Fibroblast of the aortic adventitia (primary cell): Measurements from ENCODE around the gene PPIL6. TPM values are rescaled to one million over a fixed set of nuclear protein-coding genes. Genes with fewer than 3 reads are reported as not detected.
"Not testable (repeated sequence)": the region's sequence is repeated elsewhere in the genome, so short reads cannot be mapped to it uniquely, and the experiment has no call there.

ENCODE experiments used
- DNase-seq: peaks from one replicate; pipeline ENCODE4 v3.0.0-alpha.2; 2010; ENCODE audit warnings: low read depth
- H3K4me3 ChIP-seq: 2 replicates; pipeline ENCODE4 v1.5.1; 2011; ENCODE audit warnings: low read depth, mild to moderate bottlenecking, control low read depth, low read length, moderate library complexity
- CTCF ChIP-seq: IDR thresholded peaks from 2 replicates; pipeline ENCODE4 v1.5.1; 2011; ENCODE audit warnings: mild to moderate bottlenecking, low read length, control low read depth, inconsistent platforms; ENCODE audit not compliant: insufficient read depth
- total RNA-seq: library from RNA; depleted of rRNA; stranded (reverse); fragments of >200 nt; gene quantifications from 2 replicates; pipeline ENCODE4 v1.2.3, GENCODE V29; 2012; ENCODE audit warnings: low replicate concordance

The PPIL6 gene
- total RNA-seq, 1 donor, result 5.8 TPM

- no peak overlapping the region for H3K4me3 ChIP-seq
- no peak for TF ChIP-seq CTCF
- DNase-seq, result no peak
Measured at GRCh38 chr6:109467696-109468095, 27.3 kb upstream of the PPIL6 start.

- DNase-seq, result no peak
- H3K4me3 ChIP-seq, result no peak overlapping the region
- no peak for TF ChIP-seq CTCF
Measured at GRCh38 chr6:109466212-109466923, 25.9 kb upstream of the PPIL6 start.

GRCh38 chr6:109465772-109466171 lies 25.3 kb upstream of the PPIL6 start:
- no peak for DNase-seq
- no peak for TF ChIP-seq CTCF
- H3K4me3 ChIP-seq, result no peak overlapping the region

GRCh38 chr6:109461733-109462526 lies 21.5 kb upstream of the PPIL6 start:
- DNase-seq, result no peak
- no peak overlapping the region for H3K4me3 ChIP-seq
- TF ChIP-seq CTCF, result no peak

GRCh38 chr6:109461205-109461604 lies 20.8 kb upstream of the PPIL6 start:
- DNase-seq, H3K4me3 ChIP-seq: not testable (repeated sequence)

- no peak for DNase-seq
Measured at GRCh38 chr6:109460161-109460829, 19.9 kb upstream of the PPIL6 start.

More at GRCh38 chr6:109460161-109460829, 19.9 kb upstream of the PPIL6 start:
- no peak overlapping the region for H3K4me3 ChIP-seq
- TF ChIP-seq CTCF, result no peak
